Esophagus muscularis mucosa (tissue), 4 donors: Measurements from ENCODE around the gene USP35. TPM values are rescaled to one million over a fixed set of nuclear protein-coding genes. Genes with fewer than 3 reads are reported as not detected.

Experiments
- DNase-seq: peaks from one replicate; pipeline ENCODE4 v3.0.0-alpha.2; 2017; ENCODE audit errors: extremely low spot score
- H3K27ac ChIP-seq, 4 donors: fragments of 200-600 bp; sonication (generic); replicated peaks in 1 of 4; 1 replicate in 3 of 4; 2 replicates in 1 of 4; pipeline ENCODE4 v1.5.1; 2016 to 2019; ENCODE audit warnings: mild to moderate bottlenecking in 1 of 4
- H3K27me3 ChIP-seq, 4 donors: fragments of 200-600 bp; sonication (generic); one replicate each; pipeline versions ENCODE4 v1.5.1 to v1.6.0; 2016 to 2019
- H3K36me3 ChIP-seq, 4 donors: fragments of 200-600 bp; sonication (generic); one replicate each; pipeline ENCODE4 v1.5.1; 2016 to 2019
- H3K4me1 ChIP-seq, 4 donors: fragments of 200-600 bp; sonication (generic); one replicate each; pipeline ENCODE4 v1.5.1; 2016 to 2019
- H3K4me3 ChIP-seq, 4 donors: fragments of 200-600 bp; sonication (generic); 1 replicate in 2 of 4; 2 replicates in 2 of 4; pipeline ENCODE4 v1.5.1; 2016 to 2019; ENCODE audit warnings: mild to moderate bottlenecking in 4 of 4, moderate library complexity in 1 of 4
- H3K9me3 ChIP-seq, 4 donors: fragments of 200-600 bp; sonication (generic); 1 replicate in 3 of 4; 2 replicates in 1 of 4; pipeline ENCODE4 v1.5.1; 2016 to 2019
- EP300 ChIP-seq: sonication (generic); formaldehyde crosslinking; IDR thresholded peaks from one replicate; pipeline ENCODE4 v1.6.1; 2017; ENCODE audit warnings: antibody characterized with exemption
- POLR2A ChIP-seq: fragments of 450-650 bp; IDR thresholded peaks from one replicate; pipeline ENCODE4 v1.6.1; 2017; ENCODE audit warnings: antibody characterized with exemption, moderate library complexity, mild to moderate bottlenecking, low read depth
- POLR2AphosphoS5 ChIP-seq, 2 donors: sonication (generic); formaldehyde crosslinking; IDR thresholded peaks; one replicate each; pipeline ENCODE4 v1.6.1; 2017; ENCODE audit warnings: antibody characterized with exemption in 2 of 2
- WGBS: methylation state at CpG from one replicate; pipeline ENCODE4 v1.1.5; 2018; 5-methylcytosine and 5-hydroxymethylcytosine counted together
- intact Hi-C: fragments of 100-400 bp; cut with DNase I; formaldehyde crosslinking; loops from one replicate; pipeline ENCODE4 v1.15.1; 2023
- total RNA-seq, 4 donors: library from RNA; depleted of rRNA; stranded (reverse); fragments of >200 nt; gene quantifications; one replicate each; pipeline versions ENCODE4 v1.1.0 to v1.2.1, GENCODE V29; 2016
- TF ChIP-seq, protein P1 (sequence below), 3 experiments: fragments of 200-600 bp in 2 of 3; fragments of 450-650 bp in 1 of 3; sonication (generic) in 2 of 3; IDR thresholded peaks; one replicate each; pipeline ENCODE4 v1.5.1; 2017 to 2019; ENCODE audit warnings: antibody characterized with exemption in 3 of 3, mild to moderate bottlenecking in 2 of 3, moderate library complexity in 1 of 3

The USP35 gene
- total RNA-seq, 4 donors from 2014 or later, result 5.8 to 15.4 (median 11.3) TPM

DNA sequence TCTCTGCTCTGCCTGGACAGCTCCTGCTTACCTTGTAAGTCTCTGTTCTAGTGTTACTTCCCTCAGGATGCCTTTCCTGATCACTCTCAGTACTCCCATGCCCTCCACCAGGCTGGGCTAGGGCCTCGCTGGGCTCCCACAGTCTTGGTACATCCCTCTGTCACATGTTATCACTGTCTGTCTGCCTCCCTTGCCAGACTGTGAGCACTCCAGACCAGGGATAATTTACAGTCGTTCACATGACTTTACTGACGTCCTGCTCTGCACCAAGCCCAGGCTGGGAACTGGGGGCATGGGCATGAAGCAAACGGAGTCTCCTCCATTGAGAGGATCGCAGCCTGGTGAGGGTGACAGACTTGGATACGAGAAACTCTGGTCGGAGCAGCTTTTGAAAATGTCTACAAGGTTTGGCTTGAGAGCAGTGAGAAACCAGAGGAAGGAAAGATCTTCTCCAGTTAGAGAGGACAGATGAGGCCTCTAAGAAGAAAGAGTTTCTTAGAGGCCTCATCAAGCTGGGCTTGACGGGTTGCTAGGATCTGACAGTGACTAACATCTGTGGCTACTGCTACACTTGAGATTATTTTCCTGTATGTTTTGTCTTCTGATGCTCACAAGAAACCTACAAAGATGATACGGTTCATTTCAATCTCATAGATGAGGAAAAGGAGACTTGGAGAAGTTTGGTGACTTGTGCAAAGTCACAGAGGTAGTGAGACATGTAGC, 12.5 kb downstream of the USP35 start:
- Histone ChIP-seq H3K36me3 (peaks cover 19 to 87% (median 61%) of the 10 kb centered on the region in 4 donors), H3K4me3 (no peak overlapping the region), H3K27me3 (no peaks in the 10 kb centered on the region), H3K4me1 (peaks cover 0 to 7% (median 0%) of the 10 kb centered on the region in 4 donors), H3K27ac (no peak overlapping the region), H3K9me3 (no peaks in the 10 kb centered on the region)
- WGBS, result 87% methylated on average over 9 of the region's 9 CpGs
- DNase-seq, result no peak
- intact Hi-C loops, result no loop called here
- TF ChIP-seq POLR2AphosphoS5 (IDR thresholded peaks at IDR 0.05), result no peak
- no peak for TF ChIP-seq POLR2A
- TF ChIP-seq EP300, result no peak
- TF ChIP-seq, protein P1, sequence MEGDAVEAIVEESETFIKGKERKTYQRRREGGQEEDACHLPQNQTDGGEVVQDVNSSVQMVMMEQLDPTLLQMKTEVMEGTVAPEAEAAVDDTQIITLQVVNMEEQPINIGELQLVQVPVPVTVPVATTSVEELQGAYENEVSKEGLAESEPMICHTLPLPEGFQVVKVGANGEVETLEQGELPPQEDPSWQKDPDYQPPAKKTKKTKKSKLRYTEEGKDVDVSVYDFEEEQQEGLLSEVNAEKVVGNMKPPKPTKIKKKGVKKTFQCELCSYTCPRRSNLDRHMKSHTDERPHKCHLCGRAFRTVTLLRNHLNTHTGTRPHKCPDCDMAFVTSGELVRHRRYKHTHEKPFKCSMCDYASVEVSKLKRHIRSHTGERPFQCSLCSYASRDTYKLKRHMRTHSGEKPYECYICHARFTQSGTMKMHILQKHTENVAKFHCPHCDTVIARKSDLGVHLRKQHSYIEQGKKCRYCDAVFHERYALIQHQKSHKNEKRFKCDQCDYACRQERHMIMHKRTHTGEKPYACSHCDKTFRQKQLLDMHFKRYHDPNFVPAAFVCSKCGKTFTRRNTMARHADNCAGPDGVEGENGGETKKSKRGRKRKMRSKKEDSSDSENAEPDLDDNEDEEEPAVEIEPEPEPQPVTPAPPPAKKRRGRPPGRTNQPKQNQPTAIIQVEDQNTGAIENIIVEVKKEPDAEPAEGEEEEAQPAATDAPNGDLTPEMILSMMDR (IDR thresholded peaks at IDR 0.05), result no peak

DNA sequence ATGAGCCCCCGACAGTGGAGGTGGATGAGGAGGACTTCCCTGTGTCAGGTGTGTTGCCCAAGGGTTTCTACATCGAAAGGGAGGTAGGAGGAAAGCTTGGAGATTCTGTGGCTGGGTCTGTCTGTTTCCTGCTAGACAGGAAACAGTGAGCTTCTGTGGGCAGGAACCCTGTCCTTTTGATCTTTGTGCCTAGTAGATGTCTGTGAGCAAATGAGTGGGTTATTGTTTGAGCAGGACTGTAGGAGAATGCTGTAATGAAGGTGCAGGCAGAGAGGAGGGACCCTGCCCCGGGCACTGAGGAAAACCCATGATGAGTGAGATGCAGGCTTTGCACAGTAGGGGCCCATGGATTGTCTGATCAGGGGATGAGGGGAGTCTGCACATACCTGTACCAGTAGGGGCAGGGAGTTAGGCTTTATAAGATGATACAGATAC, 14.0 kb downstream of the USP35 start:
- no peak for TF ChIP-seq EP300
- TF ChIP-seq, protein P1 (IDR thresholded peaks at IDR 0.05), result no peak
- no peak for TF ChIP-seq POLR2AphosphoS5 (IDR thresholded peaks at IDR 0.05)
- TF ChIP-seq POLR2A, result no peak
- no peak for DNase-seq

DNA sequence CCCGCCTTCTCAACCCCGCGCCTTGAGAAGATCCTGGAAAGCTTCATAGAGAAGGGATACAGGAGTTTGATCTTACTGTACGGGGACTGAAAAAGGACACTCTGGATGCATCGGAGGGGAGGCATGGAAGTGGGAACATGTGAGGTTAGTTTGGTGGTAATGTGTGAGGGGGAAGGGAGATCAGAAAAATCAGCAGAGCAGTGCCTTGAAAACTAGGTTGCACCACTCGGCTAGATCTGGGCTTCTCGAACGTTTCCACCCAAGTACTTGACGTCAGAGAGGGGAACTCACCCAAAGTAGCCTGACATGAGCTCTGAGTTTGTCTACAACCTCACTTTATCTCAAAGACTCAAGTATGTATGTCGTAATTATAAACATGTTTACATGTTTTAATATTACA, 14.5 kb downstream of the USP35 start:
- Histone ChIP-seq H3K36me3 (peaks cover 24 to 88% (median 66%) of the 10 kb centered on the region in 4 donors), H3K27me3 (no peaks in the 10 kb centered on the region), H3K4me3 (no peak overlapping the region), H3K27ac (no peak overlapping the region), H3K9me3 (no peaks in the 10 kb centered on the region), H3K4me1 (no peaks in the 10 kb centered on the region)
- intact Hi-C loops, result no loop called here
- WGBS, result 86% methylated on average over 10 of the region's 10 CpGs
- TF ChIP-seq POLR2AphosphoS5 (IDR thresholded peaks at IDR 0.05) (no peak), POLR2A (no peak), EP300 (no peak)
- TF ChIP-seq, protein P1 (IDR thresholded peaks at IDR 0.05), result no peak
- DNase-seq, result no peak

More for the DNA sequence above, 14.0 kb downstream of the USP35 start:
- WGBS, result 71% methylated on average over 3 of the region's 3 CpGs
- intact Hi-C loops, result no loop called here
- Histone ChIP-seq H3K4me3 (no peak overlapping the region), H3K4me1 (no peaks in the 10 kb centered on the region), H3K27ac (no peak overlapping the region), H3K27me3 (no peaks in the 10 kb centered on the region), H3K9me3 (no peaks in the 10 kb centered on the region), H3K36me3 (peaks cover 24 to 88% (median 66%) of the 10 kb centered on the region in 4 donors)

DNA sequence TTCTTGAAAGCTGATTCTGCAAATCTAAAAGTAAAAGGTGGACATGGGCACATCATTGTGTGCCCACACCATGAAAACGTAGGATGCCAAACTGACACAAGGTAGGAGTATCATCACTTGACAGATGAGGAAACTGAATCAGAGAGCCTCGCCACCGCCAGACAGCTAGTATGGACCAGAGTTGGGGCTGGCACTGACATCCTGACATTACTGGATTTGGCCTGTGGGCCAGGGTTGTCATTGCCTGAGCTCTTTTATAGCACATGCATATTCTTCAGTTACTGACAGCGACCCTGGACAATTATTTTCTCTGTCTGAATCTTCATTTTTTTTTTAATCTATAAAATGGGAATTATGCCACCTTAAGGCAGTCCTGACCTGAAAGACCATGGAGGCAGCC, 16.5 kb downstream of the USP35 start:
- no peak for TF ChIP-seq EP300
- no peak for TF ChIP-seq POLR2AphosphoS5 (IDR thresholded peaks at IDR 0.05)
- no peak for TF ChIP-seq POLR2A
- TF ChIP-seq, protein P1 (IDR thresholded peaks at IDR 0.05), result no peak
- H3K9me3 ChIP-seq, result no peaks in the 10 kb centered on the region
- H3K36me3 ChIP-seq, result peaks cover 33 to 88% (median 65%) of the 10 kb centered on the region in 4 donors
- H3K27me3 ChIP-seq, result no peaks in the 10 kb centered on the region
- H3K4me3 ChIP-seq, result no peak overlapping the region
- H3K27ac ChIP-seq, result no peak overlapping the region
- WGBS, result 97% methylated on average over 4 of the region's 4 CpGs
- no peak for DNase-seq
- no peaks in the 10 kb centered on the region for H3K4me1 ChIP-seq
- intact Hi-C loops, result no loop called here
